ENCODE data around the gene NACA2.

NACA2 gene

GRCh38 chr17:61617330-61617729 lies 26.3 kb upstream of the NACA2 start:
- no peak overlapping the region for H3K27ac ChIP-seq
- TF ChIP-seq CTCF (IDR thresholded peaks at IDR 0.05): no peak
- H3K4me1 ChIP-seq (ENCODE audit: control insufficient read depth in 1 of 2, insufficient read depth in 1 of 2, low read depth in 1 of 2, low read length in 1 of 2): no peaks in the 10 kb centered on the region
- H3K36me3 ChIP-seq: no peaks in the 10 kb centered on the region
- H3K4me3 ChIP-seq (ENCODE audit: low read depth in 1 of 2, low read length in 1 of 2): no peak overlapping the region
- H3K9me3 ChIP-seq: no peaks in the 10 kb centered on the region
- no peaks in the 10 kb centered on the region for H3K27me3 ChIP-seq

GRCh38 chr17:61616783-61617182 lies 25.8 kb upstream of the NACA2 start:
- H3K9me3 ChIP-seq: no peaks in the 10 kb centered on the region
- H3K4me3 ChIP-seq (ENCODE audit: low read depth in 1 of 2, low read length in 1 of 2): no peak overlapping the region
- H3K4me1 ChIP-seq (ENCODE audit: control insufficient read depth in 1 of 2, insufficient read depth in 1 of 2, low read depth in 1 of 2, low read length in 1 of 2): no peaks in the 10 kb centered on the region
- no peak overlapping the region for H3K27ac ChIP-seq
- no peaks in the 10 kb centered on the region for H3K27me3 ChIP-seq
- no peaks in the 10 kb centered on the region for H3K36me3 ChIP-seq
- no peak for TF ChIP-seq CTCF (IDR thresholded peaks at IDR 0.05)

GRCh38 chr17:61614219-61614618 lies 23.2 kb upstream of the NACA2 start:
- Histone ChIP-seq H3K4me1 (ENCODE audit: control insufficient read depth in 1 of 2, insufficient read depth in 1 of 2, low read depth in 1 of 2, low read length in 1 of 2) (no peaks in the 10 kb centered on the region), H3K27me3 (no peaks in the 10 kb centered on the region), H3K27ac (no peak overlapping the region), H3K36me3 (no peaks in the 10 kb centered on the region), H3K4me3 (ENCODE audit: low read depth in 1 of 2, low read length in 1 of 2) (no peak overlapping the region), H3K9me3 (no peaks in the 10 kb centered on the region)
- no peak for TF ChIP-seq CTCF (IDR thresholded peaks at IDR 0.05)

- no peak for TF ChIP-seq CTCF (IDR thresholded peaks at IDR 0.05)
- H3K9me3 ChIP-seq: no peaks in the 10 kb centered on the region
- no peaks in the 10 kb centered on the region for H3K27me3 ChIP-seq
- no peaks in the 10 kb centered on the region for H3K36me3 ChIP-seq
- H3K4me1 ChIP-seq (ENCODE audit: control insufficient read depth in 1 of 2, insufficient read depth in 1 of 2, low read depth in 1 of 2, low read length in 1 of 2): no peaks in the 10 kb centered on the region
- H3K4me3 ChIP-seq (ENCODE audit: low read depth in 1 of 2, low read length in 1 of 2): no peak overlapping the region
- H3K27ac ChIP-seq: no peak overlapping the region
These were observed 20.3 kb upstream of the NACA2 start for GRCh38 chr17:61611323-61611722.

- no peak overlapping the region for H3K27ac ChIP-seq
- H3K27me3 ChIP-seq: peaks cover 2% of the 10 kb centered on the region
- H3K36me3 ChIP-seq: no peaks in the 10 kb centered on the region
- H3K9me3 ChIP-seq: no peaks in the 10 kb centered on the region
- TF ChIP-seq CTCF (IDR thresholded peaks at IDR 0.05): no peak
- no peaks in the 10 kb centered on the region for H3K4me1 ChIP-seq (ENCODE audit: control insufficient read depth in 1 of 2, insufficient read depth in 1 of 2, low read depth in 1 of 2, low read length in 1 of 2)
- no peak overlapping the region for H3K4me3 ChIP-seq (ENCODE audit: low read depth in 1 of 2, low read length in 1 of 2)
These were observed 14.7 kb upstream of the NACA2 start for GRCh38 chr17:61605692-61606091.

GRCh38 chr17:61601297-61601696 lies 10.3 kb upstream of the NACA2 start:
- TF ChIP-seq CTCF (IDR thresholded peaks at IDR 0.05): no peak
- H3K36me3 ChIP-seq: no peaks in the 10 kb centered on the region
- peaks cover 44% of the 10 kb centered on the region for H3K27me3 ChIP-seq
- no peak overlapping the region for H3K4me3 ChIP-seq (ENCODE audit: low read depth in 1 of 2, low read length in 1 of 2)
- H3K4me1 ChIP-seq (ENCODE audit: control insufficient read depth in 1 of 2, insufficient read depth in 1 of 2, low read depth in 1 of 2, low read length in 1 of 2): no peaks in the 10 kb centered on the region
- H3K27ac ChIP-seq: no peak overlapping the region
- no peaks in the 10 kb centered on the region for H3K9me3 ChIP-seq

Measured in neutrophil (primary cell).